Activated CD8-positive, alpha-beta memory T cell treated with anti-CD3 and anti-CD28 coated beads for 1 hour (primary cell): ENCODE measurements around the gene DENND2A.
"Not testable (repeated sequence)": the region's sequence is repeated elsewhere in the genome, so short reads cannot be mapped to it uniquely, and the experiment has no call there.

ENCODE experiments used
- DNase-seq, 2 donors: peaks; one replicate each; pipeline ENCODE4 v3.0.0-alpha.2; 2020; ENCODE audit warnings: low read depth in 1 of 2; ENCODE audit errors: extremely low read depth in 1 of 2

The DENND2A gene

GRCh38 chr7:140646931-140647647 is 6.5 kb upstream of the DENND2A start:
- peak in 1 of 2 donors; percentile 17 for DNase-seq

- DNase-seq: no peak
Measured at GRCh38 chr7:140645166-140645900, 4.7 kb upstream of the DENND2A start.

- DNase-seq: not testable (repeated sequence)
Measured at GRCh38 chr7:140644761-140645160, 4.1 kb upstream of the DENND2A start.

- DNase-seq: no peak
Measured at GRCh38 chr7:140643416-140643815, 2.8 kb upstream of the DENND2A start.

GRCh38 chr7:140641524-140642195 is 1.0 kb upstream of the DENND2A start:
- no peak for DNase-seq

- no peak for DNase-seq
Measured at GRCh38 chr7:140640060-140640637, 464 bp downstream of the DENND2A start.

GRCh38 chr7:140639366-140640053 is 1.1 kb downstream of the DENND2A start:
- no peak for DNase-seq

GRCh38 chr7:140638173-140638791 is 2.3 kb downstream of the DENND2A start:
- DNase-seq: no peak

GRCh38 chr7:140637400-140637799 is 3.2 kb downstream of the DENND2A start:
- DNase-seq: no peak

- no peak for DNase-seq
Measured at GRCh38 chr7:140635816-140636215, 4.8 kb downstream of the DENND2A start.

- DNase-seq: no peak
Measured at GRCh38 chr7:140635345-140635744, 5.3 kb downstream of the DENND2A start.

GRCh38 chr7:140631602-140632001 is 9.0 kb downstream of the DENND2A start:
- DNase-seq: no peak

GRCh38 chr7:140631021-140631420 is 9.6 kb downstream of the DENND2A start:
- no peak for DNase-seq

- DNase-seq: no peak
Measured at GRCh38 chr7:140625908-140626868, 14.4 kb downstream of the DENND2A start.

GRCh38 chr7:140625192-140625558 is 15.4 kb downstream of the DENND2A start:
- DNase-seq: not testable (repeated sequence)

- no peak for DNase-seq
Measured at GRCh38 chr7:140624392-140625191, 16.0 kb downstream of the DENND2A start.

- no peak for DNase-seq
Measured at GRCh38 chr7:140623980-140624379, 16.6 kb downstream of the DENND2A start.

GRCh38 chr7:140621401-140622021 is 19.1 kb downstream of the DENND2A start:
- no peak for DNase-seq
